Measurements from ENCODE around the gene ECT2L.
"Not testable (repeated sequence)": the region's sequence is repeated elsewhere in the genome, so short reads cannot be mapped to it uniquely, and the experiment has no call there.

ECT2L gene

DNA sequence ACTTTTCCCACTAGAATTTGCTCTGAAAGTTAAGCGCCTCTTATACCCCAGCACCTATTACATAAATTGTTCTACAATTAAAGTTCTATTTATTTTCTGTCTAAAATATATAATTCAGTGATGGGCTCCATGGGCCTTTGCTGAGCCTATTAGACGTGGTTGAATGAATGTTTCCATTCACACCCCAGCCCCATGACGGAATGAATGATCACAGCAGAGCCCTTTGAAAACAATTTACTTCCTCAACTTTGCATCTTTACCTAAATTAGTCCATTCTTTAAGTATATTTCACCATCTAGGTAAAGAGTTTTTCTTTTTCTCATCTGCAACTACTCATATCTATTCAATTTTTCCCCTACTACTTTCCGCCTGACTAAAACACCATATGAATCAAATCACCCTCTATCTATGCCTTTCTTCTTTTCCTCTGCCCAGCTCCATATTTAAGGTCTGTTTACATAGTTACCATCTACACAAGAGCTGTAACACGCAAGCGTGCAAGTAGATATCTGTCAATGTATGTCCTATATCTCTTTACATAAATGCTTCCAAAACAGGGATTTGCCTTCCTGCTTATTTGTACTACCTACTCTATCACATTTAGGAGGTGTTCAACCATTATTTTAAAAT lies 69.7 kb downstream of the ECT2L start:
- no peak for DNase-seq

DNA sequence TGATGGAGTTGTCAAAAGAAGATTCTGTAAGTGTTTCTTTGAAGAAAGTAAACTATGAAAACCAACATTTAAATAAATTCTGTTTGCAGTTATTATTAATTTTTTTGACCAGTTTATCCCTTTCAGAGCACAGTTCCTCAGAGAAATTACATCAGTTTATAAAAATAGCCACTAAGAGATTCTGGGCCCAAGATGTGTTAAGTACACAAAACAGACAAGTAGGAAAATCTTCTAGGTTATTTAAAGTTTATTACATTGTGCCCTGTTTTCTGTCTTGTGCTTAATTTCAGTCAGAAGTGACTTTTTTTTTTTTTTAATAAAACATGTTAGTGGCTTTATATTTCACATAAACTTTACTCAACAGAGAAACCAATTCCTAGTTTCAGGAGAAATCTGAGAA lies 72.3 kb downstream of the ECT2L start:
- no peak for DNase-seq

DNA sequence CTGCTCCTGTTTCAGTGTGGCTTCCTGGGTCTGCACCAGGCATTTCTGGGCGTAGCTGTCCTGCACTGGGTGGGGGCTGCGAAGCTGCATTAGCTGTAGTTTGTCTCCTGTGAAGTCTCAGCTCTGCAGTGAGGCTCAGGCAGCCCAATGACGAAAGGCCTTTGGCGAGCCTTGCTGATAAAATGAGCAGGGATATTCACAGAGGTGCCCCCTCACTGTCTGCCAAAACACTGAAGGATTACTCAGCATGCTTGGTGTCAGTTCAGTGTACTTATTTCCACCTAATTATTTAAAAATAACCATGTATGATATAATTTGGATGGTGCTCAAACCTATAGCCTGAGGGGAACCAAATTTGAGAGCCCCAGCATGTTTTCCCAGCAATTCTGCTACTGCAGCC lies 73.5 kb downstream of the ECT2L start:
- no peak for DNase-seq

DNA sequence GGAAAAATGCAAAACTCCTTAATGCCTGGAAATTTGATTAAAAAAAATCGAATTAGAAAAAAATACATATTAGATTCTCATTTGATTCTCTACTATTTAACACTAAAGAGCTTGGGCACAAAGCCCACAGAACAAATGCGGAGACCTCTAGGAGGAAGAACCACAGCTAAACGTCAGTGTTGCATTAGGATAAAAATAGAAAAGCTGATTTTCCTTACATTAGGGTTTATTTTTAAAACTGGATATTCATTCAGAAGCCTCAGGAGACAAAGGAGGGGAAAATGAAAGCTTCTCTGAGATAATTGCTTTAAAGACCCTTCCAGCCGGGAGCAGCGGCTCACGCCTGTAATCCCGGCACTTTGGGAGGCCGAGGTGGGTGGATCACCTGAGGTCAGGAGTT lies 77.3 kb downstream of the ECT2L start:
- DNase-seq, result no peak

DNA sequence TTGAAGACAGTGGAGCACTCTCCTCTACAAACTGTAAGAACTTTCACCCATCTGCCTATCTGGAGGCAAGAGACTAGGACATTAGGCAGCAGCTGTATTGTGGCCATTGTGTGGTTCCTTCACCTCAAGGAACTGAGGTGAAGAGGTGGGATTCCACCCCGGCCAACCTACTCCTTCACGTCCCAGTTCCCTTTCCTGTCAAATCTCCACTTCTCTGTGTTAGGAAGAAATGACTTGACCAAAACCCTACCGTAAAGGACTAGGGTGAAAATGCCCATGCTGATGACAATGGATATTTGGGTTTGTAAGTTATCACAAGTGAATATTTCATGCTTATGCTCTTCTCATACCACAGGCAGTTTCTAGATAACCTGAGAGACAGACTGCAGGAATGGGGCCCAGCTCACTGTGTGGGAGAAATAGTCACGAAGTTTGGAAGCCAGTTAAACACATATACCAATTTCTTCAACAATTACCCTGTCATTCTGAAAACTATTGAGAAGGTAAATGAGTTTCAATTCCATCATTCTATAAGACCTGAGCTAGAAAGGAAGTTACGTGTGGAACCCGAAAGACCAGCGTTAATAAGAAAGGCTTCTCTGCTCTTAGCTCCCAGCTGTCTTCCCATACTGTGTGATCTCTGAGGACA lies 86.6 kb downstream of the ECT2L start:
- no peak for DNase-seq

DNA sequence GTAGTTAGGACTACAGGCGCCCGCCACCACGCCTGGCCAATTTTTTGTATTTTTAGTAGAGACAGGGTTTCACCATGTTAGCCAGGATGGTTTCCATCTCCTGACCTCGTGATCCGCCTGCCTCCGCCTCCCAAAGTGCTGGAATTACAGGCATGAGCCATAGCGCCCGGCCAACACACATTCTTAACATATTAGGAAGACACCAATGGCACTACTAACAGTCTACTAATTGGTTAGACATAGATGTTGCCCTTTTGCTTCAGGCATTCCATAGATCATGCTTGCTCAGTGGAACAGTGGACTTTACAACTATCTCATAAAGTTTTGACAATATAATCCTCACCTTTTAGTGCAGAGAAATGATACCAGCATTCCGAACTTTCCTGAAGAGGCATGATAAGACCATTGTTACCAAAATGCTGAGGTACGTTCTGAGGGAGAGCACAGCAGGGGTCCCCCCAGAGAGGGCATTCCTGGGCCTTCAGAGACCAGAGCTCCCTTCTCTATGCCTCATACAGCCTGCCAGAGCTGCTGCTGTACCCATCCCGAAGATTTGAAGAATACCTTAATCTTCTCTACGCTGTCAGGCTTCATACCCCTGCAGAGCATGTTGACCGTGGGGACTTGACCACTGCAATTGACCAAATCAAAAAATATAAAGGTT lies 89.4 kb downstream of the ECT2L start:
- DNase-seq, result no peak

DNA sequence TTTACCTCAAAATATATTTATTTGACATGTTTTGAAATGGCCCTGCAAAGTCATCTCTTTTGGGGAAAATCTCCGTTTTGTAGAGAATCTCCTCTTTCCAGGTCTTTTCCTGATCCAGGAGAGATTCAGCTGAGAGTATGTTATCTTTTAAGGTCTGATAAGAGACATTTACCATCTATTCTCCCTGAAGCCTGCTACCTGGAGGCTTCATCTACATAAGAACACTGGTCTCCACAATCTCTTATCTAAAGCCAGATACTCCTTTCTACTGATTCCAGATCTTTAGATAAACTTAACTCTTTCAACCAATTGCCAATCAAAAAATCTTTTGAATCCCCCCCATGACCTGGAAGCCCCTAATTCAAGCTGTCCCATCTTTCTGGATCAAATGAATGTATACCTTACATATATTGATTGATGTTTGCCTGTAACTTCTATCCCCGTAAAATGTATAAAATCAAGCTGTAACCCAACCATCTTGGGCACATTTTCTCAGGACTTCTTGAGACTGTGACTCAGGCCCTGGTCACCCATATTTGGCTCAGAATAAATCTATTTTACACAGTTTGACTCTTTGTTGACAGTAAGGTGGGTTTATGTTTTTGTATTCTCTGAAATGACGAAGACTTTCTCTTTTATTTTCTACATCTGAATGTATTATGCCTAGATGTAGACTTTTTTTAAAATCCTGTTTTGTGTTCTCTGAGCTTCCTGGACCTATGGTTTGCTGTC lies 95.5 kb downstream of the ECT2L start:
- no peak for DNase-seq

DNA sequence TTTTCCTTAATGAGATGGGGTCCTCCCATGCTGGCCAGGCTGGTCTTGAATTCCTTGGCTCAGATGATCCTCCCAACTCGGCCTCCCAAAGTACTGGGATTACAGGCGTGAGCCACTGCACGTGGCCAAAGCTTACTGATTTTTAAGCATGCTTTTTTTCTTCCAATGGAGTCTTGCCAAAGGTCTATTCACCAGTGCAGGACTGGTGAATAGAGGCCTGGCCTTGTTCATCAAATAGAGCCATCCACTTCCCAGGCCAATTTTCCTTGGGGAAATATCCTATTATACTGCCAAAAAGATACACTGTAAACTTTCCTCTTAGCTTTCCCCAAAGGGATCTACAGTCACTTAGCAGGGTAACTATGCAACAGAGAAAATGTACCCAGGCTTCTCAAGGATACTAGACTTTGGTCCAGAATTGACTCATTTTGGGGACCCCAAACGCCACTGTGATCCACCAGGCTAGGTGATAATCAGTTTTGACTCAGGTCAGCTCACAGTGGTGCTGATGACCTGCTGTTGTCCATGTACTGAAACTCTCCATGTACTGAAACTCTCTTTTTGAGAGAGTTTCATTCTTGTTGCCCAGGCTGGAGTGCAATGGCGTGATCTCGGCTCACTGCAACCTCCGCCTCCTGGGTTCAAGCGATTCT lies 100.3 kb downstream of the ECT2L start:
- no peak for DNase-seq

DNA sequence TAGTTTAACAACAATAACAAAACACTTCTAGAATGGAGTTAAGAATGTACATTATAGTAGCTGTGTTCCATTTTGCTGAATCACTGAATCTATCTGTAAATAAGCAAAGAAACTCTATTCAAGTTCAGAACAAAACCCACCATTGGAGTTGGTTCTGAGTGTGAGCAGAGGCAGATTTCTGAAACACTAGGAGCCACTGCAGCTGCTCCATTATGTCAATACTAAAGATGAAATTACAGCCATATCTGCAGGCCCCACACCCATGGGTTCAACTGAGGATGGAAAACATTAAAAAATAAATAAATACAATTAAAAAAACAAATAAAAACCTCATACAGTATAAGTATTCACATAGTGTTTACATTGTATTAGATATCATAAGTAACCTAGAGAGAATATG lies 101.1 kb downstream of the ECT2L start:
- no peak for DNase-seq

DNA sequence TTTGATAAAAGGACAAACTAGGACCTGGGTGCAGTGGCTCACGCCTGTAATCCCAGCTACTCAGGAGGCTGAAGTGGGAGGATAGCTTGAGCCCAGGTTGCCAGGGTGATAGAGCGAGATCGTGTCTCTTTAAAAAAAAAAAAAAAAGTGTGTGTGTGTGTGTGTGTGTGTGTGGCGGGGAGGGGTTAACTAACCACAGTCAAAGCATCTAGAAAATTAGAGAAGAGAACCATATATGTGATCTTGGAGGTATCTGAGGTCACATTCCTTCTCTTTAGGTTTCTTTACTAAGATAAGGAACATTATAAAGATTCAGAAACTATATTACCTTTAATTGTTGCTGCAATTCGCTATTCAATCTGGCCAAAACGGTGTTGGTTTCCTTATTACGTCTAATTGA lies 111.3 kb downstream of the ECT2L start:
- DNase-seq, result no peak

DNA sequence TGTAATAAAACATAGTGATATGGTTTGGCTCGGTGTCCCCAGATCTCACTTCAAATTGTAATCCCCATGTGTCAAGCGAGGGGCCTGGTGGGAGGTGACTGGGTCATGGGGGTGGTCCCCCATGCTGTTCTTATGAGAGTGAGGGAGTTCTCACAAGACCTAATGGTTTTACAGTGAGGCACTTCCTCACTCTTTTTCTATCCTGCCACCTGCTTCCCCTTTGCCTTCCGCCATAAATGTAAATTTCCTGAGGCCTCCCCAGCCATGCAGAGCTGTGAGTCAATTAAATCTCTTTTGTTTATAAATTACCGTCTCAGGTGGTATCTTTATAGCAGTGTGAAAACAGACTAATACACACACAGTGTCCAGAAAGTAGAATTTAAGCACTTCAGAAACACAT lies 113.6 kb downstream of the ECT2L start:
- DNase-seq, result no peak

DNA sequence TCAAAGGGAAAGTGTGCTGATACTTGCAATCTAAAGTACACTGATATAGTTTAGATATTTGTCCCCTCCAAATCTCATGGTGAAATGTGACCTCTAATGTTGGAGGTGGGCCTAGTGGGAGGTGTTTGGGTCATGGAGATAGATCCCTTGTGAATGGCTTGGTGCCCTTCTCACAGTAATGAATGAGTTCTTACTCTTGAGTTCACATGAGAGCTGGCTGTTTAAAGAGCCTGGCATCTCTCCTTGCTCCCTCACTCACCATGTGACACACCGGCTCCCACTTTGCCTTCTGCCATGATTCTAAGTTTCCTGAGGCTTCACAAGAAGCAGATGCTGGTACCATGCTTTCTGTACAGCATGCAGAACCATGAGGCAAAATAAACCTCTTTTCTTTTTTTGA lies 114.1 kb downstream of the ECT2L start:
- DNase-seq, result no peak

DNA sequence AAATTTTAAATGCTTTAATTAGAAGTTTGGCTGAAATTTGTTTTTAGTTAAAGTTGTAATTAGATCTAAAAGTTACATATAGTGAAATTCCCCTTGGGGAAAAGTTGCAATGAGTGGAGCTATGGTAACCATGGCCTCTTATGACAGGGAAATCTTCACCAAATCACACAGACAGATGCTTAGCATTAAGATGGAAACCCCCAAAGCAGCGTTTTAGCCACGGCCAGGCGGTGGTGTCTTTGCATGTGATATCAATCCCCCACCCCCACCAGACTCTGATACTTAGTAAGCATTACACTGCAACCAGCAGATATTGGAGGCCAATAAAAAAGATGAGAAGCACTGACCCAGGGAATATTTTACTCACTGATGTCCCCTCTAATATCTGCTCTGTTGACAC lies 116.4 kb downstream of the ECT2L start:
- no peak for DNase-seq

DNA sequence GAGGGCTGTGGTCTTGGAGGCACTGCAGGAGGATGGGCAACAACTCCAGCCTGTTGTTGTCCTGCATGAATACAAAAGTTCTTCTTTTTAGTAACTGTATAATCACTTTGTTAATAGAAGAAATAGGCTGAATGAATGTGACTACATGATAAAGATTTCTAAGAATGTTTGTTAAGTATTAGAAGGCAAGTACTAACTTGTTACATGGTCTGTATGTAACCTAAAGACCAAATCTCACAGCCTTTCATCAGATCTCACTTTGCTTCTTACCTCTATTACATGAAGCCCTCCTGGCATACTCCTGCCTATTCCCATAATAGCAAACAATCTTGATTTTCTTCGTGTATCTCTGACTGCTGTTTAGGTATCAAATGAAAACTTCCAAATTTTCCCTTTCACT lies 118.8 kb downstream of the ECT2L start:
- DNase-seq, result no peak

DNA sequence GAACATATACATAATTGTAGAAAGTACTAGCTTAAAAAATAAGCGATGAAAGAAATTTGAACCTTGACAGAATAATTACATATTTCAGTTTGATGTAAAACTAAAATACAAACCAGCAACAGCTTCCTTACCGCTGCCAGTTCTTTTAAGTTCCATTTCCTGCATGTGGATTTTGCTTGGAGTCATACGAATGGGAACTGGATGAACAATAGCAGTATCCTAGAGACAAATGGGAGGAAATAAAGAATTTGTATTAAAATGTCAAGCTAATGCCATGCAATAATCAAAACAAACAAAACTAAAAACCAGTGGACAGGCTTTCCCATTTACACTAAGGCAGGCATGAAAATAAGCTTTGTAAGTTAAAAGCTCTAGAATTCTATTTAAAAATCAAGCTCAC lies 125.0 kb downstream of the ECT2L start:
- no peak for DNase-seq

DNA sequence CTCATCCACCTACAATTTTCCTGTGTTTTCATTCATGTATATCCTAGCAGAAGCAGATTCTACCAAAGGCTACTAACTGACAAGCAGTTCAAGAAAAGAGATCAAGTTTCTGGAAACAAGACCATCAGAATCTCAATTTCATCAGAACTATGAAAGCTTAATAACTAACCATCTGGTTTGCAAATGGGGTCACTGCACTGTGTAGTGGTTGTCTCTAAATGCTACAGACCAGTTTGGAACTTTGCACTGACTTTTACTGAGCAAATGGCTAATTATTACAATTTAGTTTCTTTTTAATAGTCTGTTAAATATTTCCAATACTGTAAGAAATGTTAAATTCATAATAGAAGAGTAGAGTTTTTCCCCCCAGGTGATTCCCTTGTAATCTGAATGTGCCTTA lies 127.7 kb downstream of the ECT2L start:
- peak; percentile 91 for DNase-seq

DNA sequence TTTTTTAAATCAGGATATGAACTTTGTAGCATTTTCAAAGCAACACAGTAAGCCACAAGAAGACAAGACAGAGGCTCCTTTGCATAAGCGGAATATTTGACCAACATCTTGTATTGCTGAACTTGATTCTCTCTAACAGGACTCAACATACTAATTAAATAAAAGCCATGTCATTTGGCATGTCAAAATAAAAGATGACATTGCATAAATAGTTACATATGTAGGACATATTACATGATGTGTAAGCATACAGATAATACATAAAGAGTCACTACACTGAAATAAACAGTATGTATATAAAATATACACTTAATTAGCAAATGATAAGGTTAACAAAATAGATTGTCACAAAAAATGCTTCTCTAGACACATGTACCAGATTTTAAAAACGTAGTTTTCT lies 129.9 kb downstream of the ECT2L start:
- no peak for DNase-seq

DNA sequence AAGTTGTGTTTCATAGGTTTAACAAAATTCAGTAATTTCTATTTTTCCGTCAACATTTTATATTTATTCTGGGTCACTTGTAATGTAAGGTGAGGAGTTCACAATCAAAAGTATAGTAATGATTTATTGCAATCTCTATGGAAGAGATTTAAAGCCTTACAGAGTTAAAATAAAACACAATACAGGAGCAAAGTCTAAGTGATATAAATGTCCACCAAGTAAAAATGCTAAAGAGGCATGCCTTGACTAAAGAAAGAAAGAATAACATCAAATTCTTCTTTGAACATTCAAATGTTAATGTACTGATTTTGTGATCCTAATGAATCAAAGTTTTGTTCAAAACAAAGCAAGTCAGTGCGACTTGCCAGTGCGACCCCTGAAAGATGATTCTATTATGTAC lies 130.7 kb downstream of the ECT2L start:
- DNase-seq, result no peak

DNA sequence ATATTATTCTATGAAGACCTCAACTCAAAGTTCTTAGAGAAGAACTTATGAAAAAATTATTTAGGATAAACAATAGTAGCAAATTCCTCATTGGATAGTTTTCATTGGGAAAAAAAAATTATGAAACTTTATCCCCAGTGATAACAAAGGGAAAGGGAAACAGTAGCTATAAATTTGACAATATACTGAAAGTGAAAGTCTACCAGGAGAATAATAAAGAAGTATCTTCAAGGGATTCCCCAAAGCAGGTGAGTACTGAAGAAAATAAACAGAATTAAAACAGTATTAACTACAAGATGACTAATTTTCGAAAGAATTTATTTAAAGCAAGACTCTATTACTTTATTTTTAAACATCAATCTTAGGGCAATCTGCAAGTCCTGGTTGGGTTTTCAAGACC lies 135.8 kb downstream of the ECT2L start:
- DNase-seq, result no peak

DNA sequence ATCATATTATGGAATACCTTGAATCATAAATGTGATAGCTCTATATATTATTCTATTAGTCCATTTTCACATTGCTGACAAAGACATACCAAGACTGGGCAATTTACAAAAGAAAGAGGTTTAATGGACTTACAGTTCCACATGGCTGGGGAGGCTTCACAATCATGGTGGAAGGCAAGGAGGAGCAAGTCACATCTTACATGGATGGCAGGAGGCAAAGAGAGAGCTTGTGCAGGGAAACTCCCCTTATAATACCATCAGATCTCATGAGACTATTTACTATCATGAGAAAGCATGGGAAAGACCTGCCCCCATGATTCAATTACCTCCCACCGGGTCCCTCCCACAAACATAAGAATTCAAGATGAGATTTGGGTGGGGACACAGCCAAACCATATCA lies 141.0 kb downstream of the ECT2L start:
- DNase-seq, result not testable (repeated sequence)

DNA sequence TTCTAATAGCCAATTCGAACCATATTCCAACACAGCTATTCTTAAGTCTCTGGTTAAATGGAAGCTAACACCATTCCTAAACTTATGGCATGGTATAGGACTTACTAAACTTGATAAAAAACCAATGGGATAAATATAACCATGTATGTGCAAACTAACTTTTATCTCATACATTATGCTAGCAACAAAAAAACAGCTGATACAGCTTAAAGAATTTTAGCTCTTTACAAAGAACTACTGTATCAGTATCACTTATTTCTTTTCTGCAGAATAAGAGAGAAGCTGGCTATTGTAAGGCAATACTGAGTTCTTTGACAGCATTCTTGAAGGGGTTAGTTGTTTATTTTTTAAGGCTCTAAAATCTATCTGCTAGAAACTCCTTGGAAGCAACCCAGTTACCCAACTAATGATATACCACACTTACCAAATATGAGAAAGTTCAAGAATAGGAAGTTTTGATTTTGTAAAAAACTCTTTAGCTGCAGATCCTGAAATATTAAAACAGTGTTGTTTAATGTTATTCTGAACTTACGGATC lies 147.3 kb downstream of the ECT2L start:
- no peak for DNase-seq

DNA sequence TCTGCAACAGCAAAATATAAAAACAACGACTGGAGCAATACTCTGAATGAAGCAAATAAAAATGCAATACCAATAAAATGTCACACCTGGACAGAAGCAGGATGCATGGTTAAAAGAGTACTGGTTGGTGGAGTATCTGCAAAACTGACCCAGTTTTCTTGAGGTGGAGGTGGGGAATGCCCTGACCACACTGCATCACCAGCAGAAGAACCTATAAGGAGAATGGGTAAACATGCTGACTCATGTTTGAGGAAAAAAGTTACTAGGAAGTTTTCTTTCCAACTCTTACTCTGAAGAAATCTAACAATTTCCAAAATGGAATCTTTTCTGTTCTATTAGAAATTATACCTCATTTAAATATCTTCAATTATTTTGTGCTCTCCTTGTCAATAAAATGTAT lies 148.5 kb downstream of the ECT2L start:
- DNase-seq, result no peak

DNA sequence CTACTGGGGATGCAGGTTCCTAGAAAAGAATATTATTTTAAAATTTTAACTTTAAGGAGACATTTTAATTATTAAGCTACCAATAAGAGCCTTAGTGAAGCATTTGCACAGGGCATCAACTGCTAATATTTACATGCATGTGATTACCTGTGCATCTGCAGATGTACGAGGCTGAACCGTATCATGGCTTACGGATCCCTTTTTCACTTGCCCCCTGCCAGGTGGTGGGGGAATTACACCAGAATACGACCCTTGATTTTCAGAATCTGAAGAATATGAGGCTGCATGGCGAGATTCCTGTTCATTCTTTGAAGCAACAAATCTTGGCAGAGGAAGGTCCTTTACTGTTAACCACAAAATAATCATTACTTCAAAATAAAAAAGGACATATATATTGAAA lies 149.5 kb downstream of the ECT2L start:
- DNase-seq, result peak; percentile 24

Data from NCI-H2171 treated with DMSO at 0.1 percent for 48 hours (cell line).